ENCODE results near the gene PRSS48. TPM values are rescaled to one million over a fixed set of nuclear protein-coding genes. Genes with fewer than 3 reads are reported as not detected.

PRSS48 gene
- total RNA-seq, 1 experiment from 2014 or later = not detected

- RAD21 ChIA-PET (ENCODE audit: low non-redundant PET in 1 of 2, low total read pairs in 2 of 2, uncharacterized antibody in 2 of 2, unreplicated experiment in 2 of 2) = no interaction called here
- POLR2A ChIA-PET = no interaction called here
These were observed 40.9 kb upstream of the PRSS48 start for GRCh38 chr4:151236036-151236435.

DNA sequence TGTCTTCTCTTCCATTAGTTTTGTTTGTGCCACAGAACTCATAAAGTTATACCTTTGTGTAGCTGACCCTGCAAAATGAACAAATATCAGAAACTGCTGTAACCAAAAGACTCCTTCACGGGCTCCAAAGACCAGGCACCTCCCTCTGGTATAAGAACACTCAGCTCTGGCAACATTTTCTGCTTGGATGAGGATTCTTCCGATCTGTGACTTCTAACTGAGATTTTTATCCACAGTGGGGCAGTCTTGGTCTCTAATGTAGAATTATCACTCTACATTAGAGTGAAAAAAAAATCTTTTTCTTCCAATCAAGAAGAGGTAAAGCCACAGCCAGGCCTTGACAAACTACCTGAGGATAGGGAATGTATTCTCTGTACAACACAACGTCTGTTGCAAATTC lies 38.5 kb upstream of the PRSS48 start:
- peak; percentile 50; the same call in 1 of the 2 replicates for ATAC-seq
- no peak overlapping the region for H3K4me2 ChIP-seq (ENCODE audit: low read length)
- ChIA-PET CTCF (no interaction called here), POLR2A (no interaction called here), RAD21 (ENCODE audit: low non-redundant PET in 1 of 2, low total read pairs in 2 of 2, uncharacterized antibody in 2 of 2, unreplicated experiment in 2 of 2) (no interaction called here)
- H3K36me3 ChIP-seq (ENCODE audit: control insufficient read depth in 1 of 2, insufficient read depth in 2 of 2, low read length in 2 of 2) = no peaks in the 10 kb centered on the region
- H3K9me2 ChIP-seq (ENCODE audit: insufficient read depth) = no peaks in the 10 kb centered on the region
- H3K4me3 ChIP-seq (replicated peaks in 1 of 2; ENCODE audit: low read depth in 1 of 2, low read length in 2 of 2) = no peak overlapping the region
- H3K9ac ChIP-seq (ENCODE audit: low read length) = no peak overlapping the region
- H3K9me3 ChIP-seq (ENCODE audit: control insufficient read depth in 1 of 2, insufficient read depth in 1 of 2, low read depth in 1 of 2, low read length in 2 of 2) = no peaks in the 10 kb centered on the region
- no peak for DNase-seq (ENCODE audit: low read depth, low spot score)
- no peaks in the 10 kb centered on the region for H4K20me1 ChIP-seq (ENCODE audit: insufficient read depth)
- no TSS peak for BruUV-seq (replicated peaks)
- TF ChIP-seq CTCF (IDR thresholded peaks at IDR 0.05 in 2 of 3, conservative IDR thresholded peaks at IDR 0.05 in 1 of 3; ENCODE audit: borderline replicate concordance in 1 of 3, insufficient read depth in 1 of 3, low read depth in 2 of 3, low read length in 2 of 3) = 0 out of 6 replicates have a peak, but pooled peaks of 1 of the 3 experiments have one; percentile 5
- no peak for TF ChIP-seq ZNF274 (IDR thresholded peaks at IDR 0.05; ENCODE audit: low read depth, low read length)
- TF ChIP-seq RAD21 (IDR thresholded peaks at IDR 0.05; ENCODE audit: low read depth) = peak; percentile 33; the same call in 1 of the 2 replicates
- intact Hi-C loops (cut with micrococcal nuclease) = no loop called here
- no peaks in the 10 kb centered on the region; the same call in 1 of the 2 replicates for H3K79me2 ChIP-seq (ENCODE audit: insufficient read depth, low read length)
- no peaks in the 10 kb centered on the region for H3K27me3 ChIP-seq (ENCODE audit: insufficient read depth, low read length)
- no peaks in the 10 kb centered on the region for H3K4me1 ChIP-seq (ENCODE audit: control insufficient read depth in 1 of 2, insufficient read depth in 2 of 2, low read length in 2 of 2)
- H2AFZ ChIP-seq (ENCODE audit: low read depth, low read length, poor library complexity, severe bottlenecking) = no peak overlapping the region
- H3K27ac ChIP-seq (ENCODE audit: low read depth, low read length) = no peak overlapping the region

More at GRCh38 chr4:151236036-151236435, 40.9 kb upstream of the PRSS48 start:
- no peaks in the 10 kb centered on the region for H3K4me1 ChIP-seq (ENCODE audit: control insufficient read depth in 1 of 2, insufficient read depth in 2 of 2, low read length in 2 of 2)
- intact Hi-C loops (cut with micrococcal nuclease) = no loop called here
- no peaks in the 10 kb centered on the region for H3K79me2 ChIP-seq (ENCODE audit: insufficient read depth, low read length)
- no peaks in the 10 kb centered on the region for H3K27me3 ChIP-seq (ENCODE audit: insufficient read depth, low read length)
- TF ChIP-seq CEBPB (IDR thresholded peaks at IDR 0.05; ENCODE audit: low read depth) (no peak), YY1 (IDR thresholded peaks at IDR 0.05; ENCODE audit: extremely low read depth, insufficient replicate concordance, low read depth, low read length) (no peak), TCF7L2 (IDR thresholded peaks at IDR 0.05; ENCODE audit: borderline replicate concordance, extremely low read depth, insufficient read depth, insufficient read length) (no peak), SP1 (IDR thresholded peaks at IDR 0.05; ENCODE audit: low read depth) (no peak)
- H3K9ac ChIP-seq (ENCODE audit: low read length) = no peak overlapping the region
- no peaks in the 10 kb centered on the region for H3K9me3 ChIP-seq (ENCODE audit: control insufficient read depth in 1 of 2, insufficient read depth in 1 of 2, low read depth in 1 of 2, low read length in 2 of 2)
- ATAC-seq (no peak), DNase-seq (ENCODE audit: low read depth, low spot score) (no peak)
- no peak overlapping the region for H3K4me3 ChIP-seq (replicated peaks in 1 of 2; ENCODE audit: low read depth in 1 of 2, low read length in 2 of 2)
- BruUV-seq (replicated peaks) = no TSS peak
- H2AFZ ChIP-seq (ENCODE audit: low read depth, low read length, poor library complexity, severe bottlenecking) = no peak overlapping the region
- no peaks in the 10 kb centered on the region for H4K20me1 ChIP-seq (ENCODE audit: insufficient read depth)
- H3K36me3 ChIP-seq (ENCODE audit: control insufficient read depth in 1 of 2, insufficient read depth in 2 of 2, low read length in 2 of 2) = no peaks in the 10 kb centered on the region
- no peaks in the 10 kb centered on the region for H3K9me2 ChIP-seq (ENCODE audit: insufficient read depth)
- no peak overlapping the region for H3K4me2 ChIP-seq (ENCODE audit: low read length)
- CTCF ChIA-PET = no interaction called here
- H3K27ac ChIP-seq (ENCODE audit: low read depth, low read length) = no peak overlapping the region
